Nephron progenitor cell (in vitro differentiated cells): ENCODE results near the gene AGFG2.

ENCODE experiments used
- DNase-seq: peaks from one replicate; pipeline ENCODE4 v3.0.0; 2021
- H3K27ac Mint-ChIP-seq: 2 replicates; pipeline ENCODE4 v1.8.0; 2021; ENCODE audit warnings: mild to moderate bottlenecking, moderate library complexity, mixed read lengths
- H3K27me3 Mint-ChIP-seq: 2 replicates; pipeline ENCODE4 v1.8.0; 2021; ENCODE audit warnings: mild to moderate bottlenecking, low read depth, mixed read lengths; ENCODE audit not compliant: poor library complexity
- H3K36me3 Mint-ChIP-seq: 2 replicates; pipeline ENCODE4 v1.8.0; 2021; ENCODE audit warnings: low read depth, mixed read lengths
- H3K4me1 Mint-ChIP-seq: 2 replicates; pipeline ENCODE4 v1.8.0; 2021; ENCODE audit warnings: mixed read lengths
- H3K4me3 Mint-ChIP-seq: 2 replicates; pipeline ENCODE4 v1.8.0; 2021; ENCODE audit warnings: mild to moderate bottlenecking, moderate library complexity, mixed read lengths
- H3K9me3 Mint-ChIP-seq: 2 replicates; pipeline ENCODE4 v1.8.0; 2021; ENCODE audit warnings: mild to moderate bottlenecking, moderate library complexity, mixed read lengths
- TF ChIP-seq, protein P1 (sequence below): fragments of 200-600 bp; sonication (generic); IDR thresholded peaks from 2 replicates; pipeline ENCODE4 v1.5.0; 2021; ENCODE audit warnings: antibody characterized with exemption

The AGFG2 gene

DNA sequence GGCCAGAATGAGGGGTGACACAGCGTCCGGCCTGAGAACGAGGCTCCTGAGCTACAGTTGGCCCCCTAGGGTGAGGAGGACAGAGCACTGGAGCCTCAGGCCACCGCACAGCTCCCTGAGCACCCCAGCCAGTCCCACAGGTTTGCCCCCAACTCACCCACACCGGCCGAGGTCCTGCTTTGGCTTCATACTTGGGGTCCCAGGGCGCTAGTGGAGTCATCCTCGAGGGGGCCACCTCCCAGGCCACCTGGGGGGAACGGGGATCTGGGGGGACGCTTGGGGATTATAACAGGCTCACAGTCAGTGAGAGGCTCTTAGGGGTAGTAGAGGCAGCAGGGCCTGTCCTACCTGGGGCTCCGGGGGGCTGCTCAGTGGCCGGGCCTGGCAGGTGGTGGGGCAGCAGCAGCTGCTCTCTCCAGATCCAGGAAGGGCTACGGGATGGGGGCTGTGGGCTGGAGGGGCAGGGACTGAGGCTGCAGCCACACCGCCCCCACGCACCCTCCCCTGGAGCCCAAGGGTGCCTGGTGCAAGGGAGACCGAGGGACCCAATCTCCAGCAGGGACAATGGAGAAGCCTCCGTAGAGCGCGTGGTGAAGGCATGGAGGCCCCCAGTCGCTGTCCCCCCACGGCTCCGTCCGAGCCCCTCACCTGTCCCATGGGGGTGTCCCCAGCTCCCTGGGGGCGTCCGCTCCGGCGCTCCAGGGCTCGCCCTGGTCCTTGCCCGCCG lies 34.1 kb downstream of the AGFG2 start:
- peaks cover 38% of the 10 kb centered on the region for H3K4me1 Mint-ChIP-seq
- H3K27me3 Mint-ChIP-seq = peaks cover 3% of the 10 kb centered on the region
- TF ChIP-seq, protein P1, sequence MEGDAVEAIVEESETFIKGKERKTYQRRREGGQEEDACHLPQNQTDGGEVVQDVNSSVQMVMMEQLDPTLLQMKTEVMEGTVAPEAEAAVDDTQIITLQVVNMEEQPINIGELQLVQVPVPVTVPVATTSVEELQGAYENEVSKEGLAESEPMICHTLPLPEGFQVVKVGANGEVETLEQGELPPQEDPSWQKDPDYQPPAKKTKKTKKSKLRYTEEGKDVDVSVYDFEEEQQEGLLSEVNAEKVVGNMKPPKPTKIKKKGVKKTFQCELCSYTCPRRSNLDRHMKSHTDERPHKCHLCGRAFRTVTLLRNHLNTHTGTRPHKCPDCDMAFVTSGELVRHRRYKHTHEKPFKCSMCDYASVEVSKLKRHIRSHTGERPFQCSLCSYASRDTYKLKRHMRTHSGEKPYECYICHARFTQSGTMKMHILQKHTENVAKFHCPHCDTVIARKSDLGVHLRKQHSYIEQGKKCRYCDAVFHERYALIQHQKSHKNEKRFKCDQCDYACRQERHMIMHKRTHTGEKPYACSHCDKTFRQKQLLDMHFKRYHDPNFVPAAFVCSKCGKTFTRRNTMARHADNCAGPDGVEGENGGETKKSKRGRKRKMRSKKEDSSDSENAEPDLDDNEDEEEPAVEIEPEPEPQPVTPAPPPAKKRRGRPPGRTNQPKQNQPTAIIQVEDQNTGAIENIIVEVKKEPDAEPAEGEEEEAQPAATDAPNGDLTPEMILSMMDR = no peak
- H3K27ac Mint-ChIP-seq = no peak overlapping the region
- DNase-seq = no peak
- peaks cover 11% of the 10 kb centered on the region for H3K36me3 Mint-ChIP-seq
- H3K4me3 Mint-ChIP-seq = no peak overlapping the region
- no peaks in the 10 kb centered on the region for H3K9me3 Mint-ChIP-seq

DNA sequence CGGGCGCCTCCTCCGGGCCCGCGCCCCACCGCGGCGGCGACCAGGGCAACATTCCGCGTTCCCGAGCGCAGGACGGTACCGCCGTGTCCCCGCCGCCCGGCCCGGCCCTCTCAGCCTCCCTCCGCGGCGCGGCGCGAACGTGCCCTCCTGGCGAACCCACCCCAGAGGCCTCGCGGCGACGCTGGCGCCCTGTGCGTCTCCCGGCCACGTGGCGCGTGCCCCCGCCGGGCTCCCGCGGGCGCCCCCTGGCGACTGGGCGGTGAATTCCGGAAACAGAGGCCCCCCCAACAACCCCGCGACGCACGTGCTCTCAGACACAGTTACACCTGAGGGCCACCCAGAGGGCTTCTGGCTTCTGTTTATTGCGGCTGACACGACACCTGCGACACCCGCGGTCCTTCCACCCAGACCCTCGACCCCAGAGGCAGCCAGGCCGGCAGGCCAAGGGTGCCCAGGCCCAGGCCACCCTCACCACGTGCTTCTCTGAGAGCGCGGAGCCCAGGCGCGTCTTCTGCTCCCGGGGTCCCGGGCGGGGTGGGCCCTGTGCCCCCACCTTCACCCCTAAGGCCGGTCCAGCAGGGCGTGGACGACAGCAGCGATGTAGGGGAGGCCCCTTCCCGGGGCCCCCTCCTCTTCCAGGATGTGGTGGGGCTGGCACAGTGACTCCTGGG lies 34.8 kb downstream of the AGFG2 start, which contains the start of gene SAP25:
Gene SAP25, minus strand, starts transcription at position 210 of the 671 bp plus-strand sequence. Its CDS starts 158 bp downstream, at position 52.
- H3K27ac Mint-ChIP-seq = no peak within 1 kb of the TSS
- H3K9me3 Mint-ChIP-seq = no peaks in the 10 kb centered on the region
- peaks cover 32% of the 10 kb centered on the region for H3K4me1 Mint-ChIP-seq
- no peak for DNase-seq
- peaks cover 3% of the 10 kb centered on the region for H3K27me3 Mint-ChIP-seq
- TF ChIP-seq, protein P1 = no peak
- H3K36me3 Mint-ChIP-seq = peaks cover 13% of the 10 kb centered on the region
- no peak within 1 kb of the TSS for H3K4me3 Mint-ChIP-seq

DNA sequence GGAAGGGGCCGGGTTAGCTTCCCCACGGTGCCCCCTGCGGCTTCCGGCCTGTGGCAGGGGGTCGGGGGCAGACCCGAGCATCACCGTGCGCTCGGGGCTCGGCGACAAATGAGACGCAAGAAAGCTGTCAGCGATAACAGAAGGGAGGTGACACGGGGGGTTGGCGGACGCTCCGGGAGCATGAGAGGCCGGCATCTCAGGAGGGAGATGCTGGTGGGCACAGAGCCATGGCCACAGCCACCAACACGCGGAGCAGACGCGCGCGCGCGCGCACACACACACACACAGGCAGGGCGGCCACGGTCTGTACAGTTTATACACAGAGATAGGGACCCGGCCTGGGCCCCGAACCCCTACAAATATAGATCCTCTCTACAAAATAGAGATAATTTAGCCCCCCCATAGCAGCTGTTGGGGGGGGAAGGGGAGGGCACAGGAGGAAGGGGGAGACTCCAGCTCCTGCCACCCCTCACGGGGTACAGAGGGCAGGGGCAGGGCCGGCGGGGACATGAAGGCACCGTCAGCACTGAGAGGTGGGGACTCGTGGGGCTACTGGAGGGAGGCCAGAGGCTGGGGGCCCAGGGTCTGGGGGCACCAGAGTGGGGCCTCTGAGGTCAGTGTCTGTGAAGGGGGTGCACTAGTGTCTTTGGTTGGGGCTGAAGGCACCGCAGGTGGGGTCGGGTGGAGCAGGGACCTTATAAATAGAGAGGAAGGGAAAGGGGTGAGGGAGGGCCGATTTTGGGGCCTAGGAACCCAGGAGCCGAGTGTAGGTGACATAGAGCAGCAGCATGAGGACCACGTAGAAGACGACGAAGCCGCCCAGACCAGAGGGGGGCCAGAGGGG lies 35.6 kb downstream of the AGFG2 start:
- H3K36me3 Mint-ChIP-seq = peaks cover 16% of the 10 kb centered on the region
- H3K9me3 Mint-ChIP-seq = no peaks in the 10 kb centered on the region
- H3K27me3 Mint-ChIP-seq = no peaks in the 10 kb centered on the region
- no peak overlapping the region for H3K4me3 Mint-ChIP-seq
- TF ChIP-seq, protein P1 = no peak
- DNase-seq = no peak
- H3K4me1 Mint-ChIP-seq = peaks cover 25% of the 10 kb centered on the region
- no peak overlapping the region for H3K27ac Mint-ChIP-seq

DNA sequence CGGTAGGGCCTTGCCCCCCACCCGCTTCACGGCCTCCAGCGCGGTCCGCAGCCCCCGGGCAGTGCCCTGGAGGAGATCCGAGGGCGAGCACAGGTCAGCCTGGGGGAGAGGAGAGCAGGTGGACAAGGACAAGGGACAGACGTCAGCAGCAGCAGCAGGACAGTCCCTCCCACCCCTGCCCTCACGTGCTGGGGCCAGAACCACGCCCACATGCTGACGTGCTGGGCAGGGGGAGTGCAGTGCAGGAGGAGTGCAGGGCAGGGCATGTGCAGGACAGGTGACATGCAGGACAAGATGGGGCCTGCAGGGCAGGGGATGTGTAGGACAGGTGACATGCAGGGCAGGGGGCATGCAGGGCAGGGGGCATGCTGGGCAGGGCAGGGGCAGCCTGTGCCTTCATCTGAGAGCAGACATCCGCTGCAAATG lies 36.2 kb downstream of the AGFG2 start:
- Mint-ChIP-seq H3K27ac (no peak overlapping the region), H3K9me3 (no peaks in the 10 kb centered on the region), H3K36me3 (peaks cover 16% of the 10 kb centered on the region), H3K4me3 (no peak overlapping the region), H3K27me3 (no peaks in the 10 kb centered on the region), H3K4me1 (peaks cover 25% of the 10 kb centered on the region)
- DNase-seq = no peak
- TF ChIP-seq, protein P1 = no peak

DNA sequence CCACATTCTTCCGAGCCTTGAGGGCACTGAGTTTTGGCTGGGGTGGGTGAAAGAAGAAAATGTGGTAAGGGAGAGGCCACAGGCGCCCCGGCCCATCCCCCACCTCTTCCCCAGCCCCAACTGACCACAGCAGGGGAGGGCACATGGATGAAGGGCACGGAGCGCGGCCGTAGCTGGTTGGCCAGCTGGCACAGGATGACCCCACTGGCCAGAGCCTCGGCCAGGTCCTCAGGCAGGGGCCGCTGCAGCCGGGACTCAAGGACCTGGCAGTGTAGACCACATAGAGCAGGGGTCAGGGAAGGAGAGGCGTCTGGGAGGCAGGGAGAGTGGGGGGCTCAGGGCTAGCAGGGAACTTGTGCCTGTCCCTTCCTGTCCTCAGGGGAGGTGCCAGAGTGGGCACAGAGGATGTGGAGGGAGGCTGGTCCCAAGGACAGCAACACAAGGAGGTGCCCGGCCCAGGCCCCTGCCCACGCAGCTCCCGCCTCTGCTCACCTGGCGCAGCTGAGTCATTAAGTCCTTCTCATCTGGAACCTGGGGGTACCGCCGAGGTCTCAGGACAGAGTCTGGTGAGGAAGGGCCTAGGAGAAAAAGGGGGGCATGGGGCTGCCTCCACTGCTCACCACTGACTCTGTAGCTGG lies 36.9 kb downstream of the AGFG2 start:
- H3K9me3 Mint-ChIP-seq = no peaks in the 10 kb centered on the region
- no peak for DNase-seq
- TF ChIP-seq, protein P1 = no peak
- H3K36me3 Mint-ChIP-seq = peaks cover 16% of the 10 kb centered on the region
- H3K27ac Mint-ChIP-seq = no peak overlapping the region
- H3K27me3 Mint-ChIP-seq = no peaks in the 10 kb centered on the region
- peaks cover 24% of the 10 kb centered on the region for H3K4me1 Mint-ChIP-seq
- H3K4me3 Mint-ChIP-seq = no peak overlapping the region
